B cell (primary cell): ENCODE results near the gene GABRG3. TPM values are rescaled to one million over a fixed set of nuclear protein-coding genes. Genes with fewer than 3 reads are reported as not detected.

Experiments used
- ATAC-seq: fragments of 200-7000 bp; cut with Tn5 transposase; one replicate; pipeline ENCODE4 v1.10.0; 2021; ENCODE audit warnings: low read depth, mild to moderate bottlenecking, moderate number of reproducible peaks, moderate library complexity
- CTCF ChIA-PET: fragments of 350-600 bp; sonication (Branson Sonifier 250); formaldehyde crosslinking; loops from one replicate; lab custom pipeline; 2021; ENCODE audit warnings: antibody characterized with exemption, inconsistent platforms; lab: Charles Lee
- POLR2A ChIA-PET: fragments of 350-600 bp; sonication (Branson Sonifier 250); formaldehyde crosslinking; loops from one replicate; lab custom pipeline; 2021; ENCODE audit warnings: antibody characterized with exemption; lab: Charles Lee
- DNase-seq: peaks from one replicate; pipeline ENCODE4 v3.0.0; 2013
- H2AFZ ChIP-seq: 2 replicates; pipeline ENCODE4 v1.6.1; 2012; ENCODE audit warnings: mild to moderate bottlenecking, low read depth, low read length; ENCODE audit not compliant: insufficient read depth, poor library complexity, severe bottlenecking
- H3K27ac ChIP-seq, 2 donors: 1 replicate in 1 of 2; 2 replicates in 1 of 2; pipeline ENCODE4 v1.5.1; 2012 to 2013; ENCODE audit warnings: low read length in 2 of 2, mild to moderate bottlenecking in 2 of 2, moderate library complexity in 1 of 2
- H3K27me3 ChIP-seq, 4 experiments: fragments of 200-600 bp in 1 of 4; sonication (generic) in 1 of 4; replicated peaks in 1 of 4; 1 replicate in 2 of 4; 2 replicates in 2 of 4; pipeline versions ENCODE4 v1.6.1 to v1.7.0; 2013 to 2016; ENCODE audit warnings: low read length in 3 of 4, mild to moderate bottlenecking in 2 of 4, mixed read lengths in 1 of 4, moderate library complexity in 1 of 4; ENCODE audit not compliant: insufficient read depth in 4 of 4, control insufficient read depth in 3 of 4; ENCODE audit errors: control extremely low read depth in 1 of 4
- H3K36me3 ChIP-seq, 2 experiments: replicated peaks in 1 of 2; 1 replicate in 1 of 2; 2 replicates in 1 of 2; pipeline versions ENCODE4 v1.6.1 to v1.7.1; 2013; ENCODE audit warnings: low read length in 1 of 2; ENCODE audit not compliant: insufficient read depth in 2 of 2, control insufficient read depth in 1 of 2; ENCODE audit errors: control extremely low read depth in 1 of 2, extremely low read depth in 1 of 2
- H3K4me1 ChIP-seq, 2 donors: fragments of 200-600 bp in 1 of 2; sonication (generic) in 1 of 2; 1 replicate in 1 of 2; 2 replicates in 1 of 2; pipeline versions ENCODE4 v1.5.1 to v1.6.1; 2013 to 2017; ENCODE audit warnings: low read length in 2 of 2; ENCODE audit not compliant: control insufficient read depth in 2 of 2, insufficient read depth in 2 of 2
- H3K4me2 ChIP-seq: replicated peaks from 2 replicates; pipeline ENCODE3; 2012; ENCODE audit warnings: mild to moderate bottlenecking, low read depth, low read length; ENCODE audit not compliant: poor library complexity, severe bottlenecking
- H3K4me3 ChIP-seq, 5 experiments: fragments of 200-600 bp in 1 of 5; sonication (generic) in 1 of 5; 1 replicate in 3 of 5; 2 replicates in 2 of 5; pipeline versions ENCODE4 v1.5.1 to v1.7.0; 2011 to 2016; ENCODE audit warnings: low read length in 4 of 5, mild to moderate bottlenecking in 4 of 5, low read depth in 2 of 5, control low read depth in 1 of 5, moderate library complexity in 1 of 5; ENCODE audit not compliant: insufficient read depth in 1 of 5; ENCODE audit errors: control extremely low read depth in 1 of 5, extremely low read depth in 1 of 5
- H3K79me2 ChIP-seq: fragments of 200-600 bp; sonication (generic); one replicate; pipeline ENCODE4 v1.6.0; 2016; ENCODE audit warnings: low read length; ENCODE audit not compliant: control insufficient read depth, insufficient read depth
- H3K9ac ChIP-seq: fragments of 200-600 bp; sonication (generic); 2 replicates; pipeline ENCODE4 v1.6.1; 2017; ENCODE audit warnings: mild to moderate bottlenecking, low read length, moderate library complexity
- H3K9me3 ChIP-seq, 3 donors: one replicate each; pipeline versions ENCODE4 v1.6.1 to v1.7.1; 2013; ENCODE audit warnings: low read length in 2 of 3; ENCODE audit not compliant: control insufficient read depth in 2 of 3, insufficient read depth in 1 of 3; ENCODE audit errors: control extremely low read depth in 1 of 3
- H4K20me1 ChIP-seq: 2 replicates; pipeline ENCODE4 v1.6.0; 2012; ENCODE audit warnings: mild to moderate bottlenecking, low read length; ENCODE audit not compliant: insufficient read depth, control insufficient read depth, poor library complexity, severe bottlenecking
- H3K27ac Mint-ChIP-seq: one replicate; pipeline ENCODE4 v1.8.0; 2021; ENCODE audit warnings: mixed read lengths
- H3K27me3 Mint-ChIP-seq: one replicate; pipeline ENCODE4 v1.8.0; 2021; ENCODE audit warnings: mixed read lengths
- H3K4me1 Mint-ChIP-seq: one replicate; pipeline ENCODE4 v1.8.0; 2021; ENCODE audit warnings: mixed read lengths
- H3K4me3 Mint-ChIP-seq: one replicate; pipeline ENCODE4 v1.8.0; 2021; ENCODE audit warnings: mixed read lengths
- H3K9me3 Mint-ChIP-seq: one replicate; pipeline ENCODE4 v1.8.0; 2022; ENCODE audit warnings: mixed read lengths; ENCODE audit not compliant: insufficient read depth
- EZH2 ChIP-seq: IDR thresholded peaks from 2 replicates; pipeline ENCODE4 v1.6.1; 2012; ENCODE audit warnings: borderline replicate concordance, low read depth, mild to moderate bottlenecking, moderate library complexity, low read length; ENCODE audit not compliant: insufficient read depth, poor library complexity, severe bottlenecking
- WGBS: methylation state at CpG from one replicate; pipeline ENCODE4 v1.1.5; 2013; ENCODE audit warnings: missing lambda C conversion rate; ENCODE audit not compliant: insufficient coverage; 5-methylcytosine and 5-hydroxymethylcytosine counted together
- intact Hi-C: fragments of 100-400 bp; cut with micrococcal nuclease; formaldehyde crosslinking; loops from one replicate; pipeline ENCODE4 v1.10.0; 2022
- polyA plus RNA-seq: library from polyadenylated mRNA; depleted of rRNA; stranded (reverse); fragments of >200 nt; gene quantifications from 2 replicates; pipeline ENCODE4 v1.2.3, GENCODE V29; 2012
- total RNA-seq, 2 donors: library from RNA; stranded (reverse); fragments of 120-200 nt in 1 of 2; gene quantifications; 1 replicate in 1 of 2; 2 replicates in 1 of 2; pipeline versions ENCODE4 v1.2.3 to v1.2.4, GENCODE V29; 2013 to 2022
- TF ChIP-seq, protein P1 (sequence below): fragments of 200-600 bp; IDR thresholded peaks from one replicate; pipeline ENCODE4 v1.8.0; 2022; ENCODE audit warnings: antibody characterized with exemption, mild to moderate bottlenecking

Gene GABRG3
- total and polyA plus RNA-seq, 2 donors (not counting 1 experiment from before 2014, with no cell fraction given) = not detected

GRCh38 chr15:27573805-27574485 lies 603.0 kb downstream of the GABRG3 start:
- H3K4me3 Mint-ChIP-seq = no peak overlapping the region

GRCh38 chr15:27574541-27575054 lies 603.6 kb downstream of the GABRG3 start:
- Histone ChIP-seq H3K4me3 (no peak overlapping the region), H3K9ac (no peak overlapping the region), H2AFZ (no peak overlapping the region), H3K27me3 (no peaks in the 10 kb centered on the region), H3K4me1 (no peaks in the 10 kb centered on the region), H3K9me3 (peaks cover 0 to 13% (median 0%) of the 10 kb centered on the region in 3 donors), H3K79me2 (no peaks in the 10 kb centered on the region), H3K4me2 (no peak overlapping the region), H3K36me3 (no peaks in the 10 kb centered on the region), H3K27ac (no peak overlapping the region), H4K20me1 (no peaks in the 10 kb centered on the region)
- Mint-ChIP-seq H3K4me3 (no peak overlapping the region), H3K27me3 (no peaks in the 10 kb centered on the region), H3K27ac (no peak overlapping the region), H3K9me3 (no peaks in the 10 kb centered on the region), H3K4me1 (no peaks in the 10 kb centered on the region)
- POLR2A ChIA-PET = no interaction called here
- intact Hi-C loops = no loop called here
- TF ChIP-seq EZH2 = no peak
- TF ChIP-seq, protein P1, sequence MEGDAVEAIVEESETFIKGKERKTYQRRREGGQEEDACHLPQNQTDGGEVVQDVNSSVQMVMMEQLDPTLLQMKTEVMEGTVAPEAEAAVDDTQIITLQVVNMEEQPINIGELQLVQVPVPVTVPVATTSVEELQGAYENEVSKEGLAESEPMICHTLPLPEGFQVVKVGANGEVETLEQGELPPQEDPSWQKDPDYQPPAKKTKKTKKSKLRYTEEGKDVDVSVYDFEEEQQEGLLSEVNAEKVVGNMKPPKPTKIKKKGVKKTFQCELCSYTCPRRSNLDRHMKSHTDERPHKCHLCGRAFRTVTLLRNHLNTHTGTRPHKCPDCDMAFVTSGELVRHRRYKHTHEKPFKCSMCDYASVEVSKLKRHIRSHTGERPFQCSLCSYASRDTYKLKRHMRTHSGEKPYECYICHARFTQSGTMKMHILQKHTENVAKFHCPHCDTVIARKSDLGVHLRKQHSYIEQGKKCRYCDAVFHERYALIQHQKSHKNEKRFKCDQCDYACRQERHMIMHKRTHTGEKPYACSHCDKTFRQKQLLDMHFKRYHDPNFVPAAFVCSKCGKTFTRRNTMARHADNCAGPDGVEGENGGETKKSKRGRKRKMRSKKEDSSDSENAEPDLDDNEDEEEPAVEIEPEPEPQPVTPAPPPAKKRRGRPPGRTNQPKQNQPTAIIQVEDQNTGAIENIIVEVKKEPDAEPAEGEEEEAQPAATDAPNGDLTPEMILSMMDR = no peak
- CTCF ChIA-PET = no interaction called here
- no peak for ATAC-seq
- no peak for DNase-seq
- WGBS = 86% methylated on average over 18 of the region's 20 CpGs

More at GRCh38 chr15:27573805-27574485, 603.0 kb downstream of the GABRG3 start:
- intact Hi-C loops = no loop called here
- no peaks in the 10 kb centered on the region for H3K9me3 Mint-ChIP-seq
- 85% methylated on average over 26 of the region's 26 CpGs for WGBS
- no peaks in the 10 kb centered on the region for H3K4me1 Mint-ChIP-seq
- POLR2A ChIA-PET = no interaction called here
- no peak overlapping the region for H3K4me2 ChIP-seq
- no peak overlapping the region for H3K27ac Mint-ChIP-seq
- H3K4me1 ChIP-seq = no peaks in the 10 kb centered on the region
- H3K4me3 ChIP-seq = no peak overlapping the region
- DNase-seq (no peak), ATAC-seq (no peak)
- no peaks in the 10 kb centered on the region for H3K36me3 ChIP-seq
- no peak overlapping the region for H3K27ac ChIP-seq
- TF ChIP-seq, protein P1 = no peak
- no peak for TF ChIP-seq EZH2
- no peaks in the 10 kb centered on the region for H3K27me3 Mint-ChIP-seq
- H3K9me3 ChIP-seq = peaks cover 0 to 13% (median 0%) of the 10 kb centered on the region in 3 donors
- H2AFZ ChIP-seq = no peak overlapping the region
- no peak overlapping the region for H3K9ac ChIP-seq
- H3K79me2 ChIP-seq = no peaks in the 10 kb centered on the region
- no peaks in the 10 kb centered on the region for H3K27me3 ChIP-seq
- CTCF ChIA-PET = interaction anchor here (0.9 kb wide), 1 partner anchor 9 kb away, joined by 3 read pairs; no protein-coding TSS in a partner anchor
- H4K20me1 ChIP-seq = no peaks in the 10 kb centered on the region
